ENCODE data around the gene VSX2.

VSX2 gene

DNA sequence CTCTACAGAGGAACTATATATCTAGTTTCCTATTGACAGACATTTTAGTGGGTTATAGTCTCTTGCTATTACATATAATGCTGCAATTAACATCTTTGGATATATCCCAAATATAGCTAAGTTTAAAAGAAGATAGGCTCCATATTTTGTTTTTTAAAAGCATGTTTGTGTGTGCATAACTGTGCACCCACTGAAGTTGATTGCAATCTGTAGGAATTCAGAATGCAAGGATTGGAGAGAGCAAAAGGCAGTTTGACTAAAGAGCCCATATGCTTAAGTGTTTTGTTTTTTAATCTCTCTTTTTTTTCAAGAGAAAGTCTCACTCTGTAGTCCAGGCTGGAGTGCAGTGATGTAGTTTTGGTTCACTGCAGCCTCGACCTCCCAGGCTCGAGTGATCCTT, 72.9 kb downstream of the VSX2 start:
- no peaks in the 10 kb centered on the region for H3K36me3 ChIP-seq (ENCODE audit: insufficient read depth, low read length)
- H3K4me1 ChIP-seq (ENCODE audit: insufficient read depth, low read length) = no peaks in the 10 kb centered on the region
- H3K27ac ChIP-seq (ENCODE audit: low read depth, low read length) = no peak overlapping the region
- no peak overlapping the region for H3K9ac ChIP-seq (ENCODE audit: low read length)
- H3K27me3 ChIP-seq (ENCODE audit: control insufficient read depth in 1 of 2, insufficient read depth in 2 of 2, low read length in 2 of 2) = no peaks in the 10 kb centered on the region
- H3K4me3 ChIP-seq (ENCODE audit: low read depth in 1 of 2, low read length in 2 of 2) = no peak overlapping the region
- no peaks in the 10 kb centered on the region for H3K9me3 ChIP-seq (ENCODE audit: low read length)
